Muscle layer of duodenum (tissue), 2 donors: ENCODE data around the gene NUP98.

Experiments
- H3K27ac ChIP-seq: one replicate; pipeline ENCODE4 v1.7.0; 2013; ENCODE audit warnings: mild to moderate bottlenecking, low read length
- H3K27me3 ChIP-seq: one replicate; pipeline ENCODE4 v1.7.0; 2013; ENCODE audit warnings: low read depth, mild to moderate bottlenecking, control low read depth, low read length
- H3K36me3 ChIP-seq, 2 donors: one replicate each; pipeline ENCODE4 v1.7.0; 2013; ENCODE audit warnings: low read length in 2 of 2, control low read depth in 1 of 2, mild to moderate bottlenecking in 1 of 2; ENCODE audit not compliant: insufficient read depth in 2 of 2, control insufficient read depth in 1 of 2
- H3K4me1 ChIP-seq, 2 donors: one replicate each; pipeline ENCODE4 v1.7.0; 2013; ENCODE audit warnings: low read length in 2 of 2, mild to moderate bottlenecking in 2 of 2, control low read depth in 1 of 2, moderate library complexity in 1 of 2; ENCODE audit not compliant: insufficient read depth in 2 of 2, control insufficient read depth in 1 of 2
- H3K4me3 ChIP-seq, 2 donors: one replicate each; pipeline ENCODE4 v1.7.0; 2013; ENCODE audit warnings: low read length in 2 of 2, low read depth in 1 of 2, mild to moderate bottlenecking in 1 of 2
- H3K9me3 ChIP-seq, 2 donors: one replicate each; pipeline ENCODE4 v1.7.0; 2013; ENCODE audit warnings: low read length in 2 of 2, control low read depth in 1 of 2, mild to moderate bottlenecking in 1 of 2; ENCODE audit not compliant: control insufficient read depth in 1 of 2
- donor health status: healthy.

Gene NUP98

GRCh38 chr11:3723014-3723708, 74.2 kb downstream of the NUP98 start:
- Histone ChIP-seq H3K27ac (no peak overlapping the region), H3K36me3 (peaks cover 66 to 74% of the 10 kb centered on the region in 2 donors)

GRCh38 chr11:3722100-3722499, 75.3 kb downstream of the NUP98 start:
- Histone ChIP-seq H3K9me3 (no peaks in the 10 kb centered on the region), H3K4me3 (no peak overlapping the region), H3K36me3 (peaks cover 64 to 74% of the 10 kb centered on the region in 2 donors), H3K4me1 (no peaks in the 10 kb centered on the region), H3K27me3 (no peaks in the 10 kb centered on the region), H3K27ac (no peak overlapping the region)

More at GRCh38 chr11:3723014-3723708, 74.2 kb downstream of the NUP98 start:
- H3K4me1 ChIP-seq, result no peaks in the 10 kb centered on the region
- no peaks in the 10 kb centered on the region for H3K27me3 ChIP-seq
- no peak overlapping the region for H3K4me3 ChIP-seq
- no peaks in the 10 kb centered on the region for H3K9me3 ChIP-seq

DNA sequence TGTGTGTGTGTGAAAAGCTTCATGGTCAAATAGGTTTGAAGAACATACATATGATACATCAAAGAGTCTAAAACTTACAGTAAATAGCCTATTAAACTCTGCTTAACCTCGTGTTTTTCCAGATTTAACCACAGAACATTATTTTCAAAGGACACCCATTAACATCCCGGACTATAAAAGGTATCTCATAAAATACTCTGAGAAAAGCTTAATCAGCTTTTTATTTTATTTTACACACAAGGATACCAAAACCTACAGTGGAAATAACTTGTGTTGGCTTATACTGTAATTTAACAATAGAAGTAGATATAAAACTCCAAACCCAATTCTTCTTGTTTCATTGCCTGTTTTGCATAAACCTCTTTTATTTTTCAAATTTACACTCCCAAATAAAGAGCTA, 76.4 kb downstream of the NUP98 start:
- Histone ChIP-seq H3K9me3 (no peaks in the 10 kb centered on the region), H3K27ac (no peak overlapping the region), H3K4me3 (no peak overlapping the region), H3K27me3 (no peaks in the 10 kb centered on the region), H3K36me3 (peaks cover 64 to 79% of the 10 kb centered on the region in 2 donors), H3K4me1 (no peaks in the 10 kb centered on the region)

GRCh38 chr11:3712274-3712673, 85.1 kb downstream of the NUP98 start:
- no peak overlapping the region for H3K27ac ChIP-seq
- no peaks in the 10 kb centered on the region for H3K27me3 ChIP-seq
- no peaks in the 10 kb centered on the region for H3K9me3 ChIP-seq
- peaks cover 53 to 82% of the 10 kb centered on the region in 2 donors for H3K36me3 ChIP-seq
- H3K4me1 ChIP-seq, result no peaks in the 10 kb centered on the region
- no peak overlapping the region for H3K4me3 ChIP-seq

GRCh38 chr11:3710485-3711259, 86.7 kb downstream of the NUP98 start:
- no peaks in the 10 kb centered on the region for H3K4me1 ChIP-seq
- no peaks in the 10 kb centered on the region for H3K9me3 ChIP-seq
- H3K27me3 ChIP-seq, result no peaks in the 10 kb centered on the region
- peaks cover 52 to 78% of the 10 kb centered on the region in 2 donors for H3K36me3 ChIP-seq
- H3K27ac ChIP-seq, result no peak overlapping the region
- H3K4me3 ChIP-seq, result no peak overlapping the region

DNA sequence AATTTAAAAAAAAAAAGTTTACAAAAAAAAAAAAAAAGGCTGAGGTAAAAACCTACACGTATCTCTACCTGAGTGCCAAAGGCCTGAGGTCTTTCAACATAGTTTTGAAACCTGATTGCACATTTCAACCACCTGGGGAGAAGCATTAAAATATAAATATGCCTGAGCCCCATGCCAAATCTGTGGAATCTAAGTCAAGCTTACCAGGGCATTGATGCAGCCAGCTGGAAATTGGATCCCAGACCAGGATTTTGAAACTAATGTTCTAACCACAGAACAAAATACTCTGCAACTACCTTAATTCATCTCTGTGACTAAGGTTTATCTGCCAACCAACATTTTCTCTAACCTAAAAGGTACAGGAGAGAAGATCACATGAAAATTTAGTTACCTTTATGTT, 87.4 kb downstream of the NUP98 start:
- H3K27me3 ChIP-seq, result no peaks in the 10 kb centered on the region
- no peaks in the 10 kb centered on the region for H3K4me1 ChIP-seq
- H3K4me3 ChIP-seq, result no peak overlapping the region
- no peaks in the 10 kb centered on the region for H3K9me3 ChIP-seq
- H3K27ac ChIP-seq, result no peak overlapping the region
- peaks cover 58 to 78% of the 10 kb centered on the region in 2 donors for H3K36me3 ChIP-seq

DNA sequence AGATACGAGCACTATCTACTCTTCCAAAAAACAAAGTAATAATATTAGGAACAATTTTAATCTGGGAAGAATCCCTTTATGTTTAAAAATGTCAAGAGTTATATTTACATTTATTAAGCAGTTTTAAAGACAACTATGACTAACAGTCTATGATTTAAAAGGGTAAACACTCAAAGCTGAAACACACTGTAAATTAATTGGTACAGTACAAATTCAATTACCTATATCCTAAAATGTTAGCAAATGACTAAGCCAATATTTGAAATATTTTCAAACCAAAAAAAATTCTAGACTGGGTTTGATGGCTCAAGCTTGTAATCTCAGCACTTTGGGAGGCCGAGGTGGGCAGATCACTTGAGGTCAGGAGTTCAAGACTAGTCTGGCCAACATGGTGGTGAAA, 90.2 kb downstream of the NUP98 start:
- H3K9me3 ChIP-seq, result no peaks in the 10 kb centered on the region
- H3K4me3 ChIP-seq, result no peak overlapping the region
- H3K4me1 ChIP-seq, result no peaks in the 10 kb centered on the region
- H3K36me3 ChIP-seq, result peaks cover 45 to 77% of the 10 kb centered on the region in 2 donors
- no peak overlapping the region for H3K27ac ChIP-seq
- no peaks in the 10 kb centered on the region for H3K27me3 ChIP-seq

- no peaks in the 10 kb centered on the region for H3K9me3 ChIP-seq
- no peaks in the 10 kb centered on the region for H3K4me1 ChIP-seq
- H3K27me3 ChIP-seq, result no peaks in the 10 kb centered on the region
- peaks cover 43 to 67% of the 10 kb centered on the region in 2 donors for H3K36me3 ChIP-seq
- H3K27ac ChIP-seq, result no peak overlapping the region
- no peak overlapping the region for H3K4me3 ChIP-seq
Measured at GRCh38 chr11:3703383-3703782, 94.0 kb downstream of the NUP98 start.

GRCh38 chr11:3700910-3701309, 96.4 kb downstream of the NUP98 start:
- H3K36me3 ChIP-seq, result peaks cover 42 to 74% of the 10 kb centered on the region in 2 donors

DNA sequence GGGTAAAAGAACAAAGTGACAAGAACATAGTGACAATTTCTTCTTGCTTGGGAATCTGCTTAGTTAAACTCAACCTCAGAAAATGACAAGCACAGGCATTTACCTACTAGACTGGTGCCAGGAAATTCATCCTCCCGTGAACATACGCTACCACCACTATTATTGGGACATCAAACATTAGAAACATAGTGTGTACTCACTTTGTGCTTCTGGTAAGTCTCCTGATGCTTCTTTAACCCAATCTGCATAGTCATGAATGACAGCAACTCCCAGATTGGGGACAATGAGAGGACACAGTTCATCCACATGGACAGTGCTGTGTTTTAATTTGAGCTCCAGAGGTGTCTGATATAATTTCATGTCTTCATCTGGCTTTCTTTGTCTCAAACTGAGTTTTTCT, 96.9 kb downstream of the NUP98 start:
- Histone ChIP-seq H3K4me3 (no peak overlapping the region), H3K36me3 (peaks cover 44 to 74% of the 10 kb centered on the region in 2 donors), H3K4me1 (no peaks in the 10 kb centered on the region), H3K9me3 (no peaks in the 10 kb centered on the region), H3K27me3 (no peaks in the 10 kb centered on the region), H3K27ac (no peak overlapping the region)

More at GRCh38 chr11:3700910-3701309, 96.4 kb downstream of the NUP98 start:
- no peaks in the 10 kb centered on the region for H3K4me1 ChIP-seq
- no peak overlapping the region for H3K4me3 ChIP-seq
- H3K27me3 ChIP-seq, result no peaks in the 10 kb centered on the region
- no peaks in the 10 kb centered on the region for H3K9me3 ChIP-seq
- H3K27ac ChIP-seq, result no peak overlapping the region

GRCh38 chr11:3686751-3687150, 110.6 kb downstream of the NUP98 start:
- Histone ChIP-seq H3K27me3 (no peaks in the 10 kb centered on the region), H3K27ac (no peak overlapping the region), H3K4me3 (no peak overlapping the region), H3K36me3 (peaks cover 41 to 78% of the 10 kb centered on the region in 2 donors), H3K9me3 (no peaks in the 10 kb centered on the region), H3K4me1 (no peaks in the 10 kb centered on the region)
